ENCODE data around the gene ZNF557. TPM values are rescaled to one million over a fixed set of nuclear protein-coding genes. Genes with fewer than 3 reads are reported as not detected.

The ZNF557 gene
- total RNA-seq, 1 donor from 2014 or later = 13.5 TPM

- Mint-ChIP-seq H3K36me3 (ENCODE audit: unreplicated experiment) (peaks cover 80% of the 10 kb centered on the region), H3K27me3 (ENCODE audit: unreplicated experiment) (no peaks in the 10 kb centered on the region), H3K4me3 (ENCODE audit: unreplicated experiment) (no peak overlapping the region), H3K9me3 (ENCODE audit: unreplicated experiment) (peaks cover 31% of the 10 kb centered on the region), H3K27ac (ENCODE audit: unreplicated experiment) (no peak overlapping the region), H3K4me1 (ENCODE audit: unreplicated experiment) (peaks cover 3% of the 10 kb centered on the region)
- peak; percentile 67 for DNase-seq (ENCODE audit: extremely low spot score, unreplicated experiment)
- TF ChIP-seq CTCF (IDR thresholded peaks at IDR 0.05) = no peak
These were observed 6.6 kb downstream of the ZNF557 start for GRCh38 chr19:7076151-7076550.

- no peaks in the 10 kb centered on the region for H3K4me1 Mint-ChIP-seq (ENCODE audit: unreplicated experiment)
- DNase-seq (ENCODE audit: extremely low spot score, unreplicated experiment) = no peak
- peaks cover 87% of the 10 kb centered on the region for H3K36me3 Mint-ChIP-seq (ENCODE audit: unreplicated experiment)
- H3K27me3 Mint-ChIP-seq (ENCODE audit: unreplicated experiment) = no peaks in the 10 kb centered on the region
- H3K27ac Mint-ChIP-seq (ENCODE audit: unreplicated experiment) = no peak overlapping the region
- no peak overlapping the region for H3K4me3 Mint-ChIP-seq (ENCODE audit: unreplicated experiment)
- peaks cover 38% of the 10 kb centered on the region for H3K9me3 Mint-ChIP-seq (ENCODE audit: unreplicated experiment)
- TF ChIP-seq CTCF (IDR thresholded peaks at IDR 0.05) = no peak
These were observed 8.5 kb downstream of the ZNF557 start for GRCh38 chr19:7078008-7078407.

GRCh38 chr19:7083076-7083956 lies 13.8 kb downstream of the ZNF557 start:
- Mint-ChIP-seq H3K36me3 (ENCODE audit: unreplicated experiment) (peaks cover 74% of the 10 kb centered on the region), H3K9me3 (ENCODE audit: unreplicated experiment) (peaks cover 34% of the 10 kb centered on the region), H3K27me3 (ENCODE audit: unreplicated experiment) (no peaks in the 10 kb centered on the region), H3K4me1 (ENCODE audit: unreplicated experiment) (no peaks in the 10 kb centered on the region), H3K4me3 (ENCODE audit: unreplicated experiment) (no peak overlapping the region), H3K27ac (ENCODE audit: unreplicated experiment) (no peak overlapping the region)
- no peak for DNase-seq (ENCODE audit: extremely low spot score, unreplicated experiment)
- no peak for TF ChIP-seq CTCF (IDR thresholded peaks at IDR 0.05)

- no peaks in the 10 kb centered on the region for H3K4me1 Mint-ChIP-seq (ENCODE audit: unreplicated experiment)
- no peak overlapping the region for H3K27ac Mint-ChIP-seq (ENCODE audit: unreplicated experiment)
- TF ChIP-seq CTCF (IDR thresholded peaks at IDR 0.05) = no peak
- H3K27me3 Mint-ChIP-seq (ENCODE audit: unreplicated experiment) = no peaks in the 10 kb centered on the region
- peaks cover 10% of the 10 kb centered on the region for H3K9me3 Mint-ChIP-seq (ENCODE audit: unreplicated experiment)
- H3K4me3 Mint-ChIP-seq (ENCODE audit: unreplicated experiment) = no peak overlapping the region
- peaks cover 33% of the 10 kb centered on the region for H3K36me3 Mint-ChIP-seq (ENCODE audit: unreplicated experiment)
- DNase-seq (ENCODE audit: extremely low spot score, unreplicated experiment) = no peak
These were observed 19.5 kb downstream of the ZNF557 start for GRCh38 chr19:7088999-7089398.

GRCh38 chr19:7098096-7098495 lies 28.6 kb downstream of the ZNF557 start:
- DNase-seq (ENCODE audit: extremely low spot score, unreplicated experiment) = no peak
- H3K9me3 Mint-ChIP-seq (ENCODE audit: unreplicated experiment) = peaks cover 24% of the 10 kb centered on the region
- no peak for TF ChIP-seq CTCF (IDR thresholded peaks at IDR 0.05)
- peaks cover 10% of the 10 kb centered on the region for H3K4me1 Mint-ChIP-seq (ENCODE audit: unreplicated experiment)
- peaks cover 10% of the 10 kb centered on the region for H3K36me3 Mint-ChIP-seq (ENCODE audit: unreplicated experiment)
- peak overlapping the region; percentile 87 for H3K4me3 Mint-ChIP-seq (ENCODE audit: unreplicated experiment)
- H3K27ac Mint-ChIP-seq (ENCODE audit: unreplicated experiment) = peak overlapping the region; percentile 99
- no peaks in the 10 kb centered on the region for H3K27me3 Mint-ChIP-seq (ENCODE audit: unreplicated experiment)

Data from osteocyte (in vitro differentiated cells).